Measurements from ENCODE around the gene KRT3.
A peak's percentile ranks its signal among the peaks of the same experiment; 100 is the strongest.

The KRT3 gene

GRCh38 chr12:52791271-52792184 is 4.4 kb downstream of the KRT3 start:
- H3K23ac ChIP-seq (ENCODE audit: low read length in 2 of 2), result no peak overlapping the region
- no peak overlapping the region for H3K4me2 ChIP-seq (ENCODE audit: low read length, poor library complexity, severe bottlenecking)
- no peak overlapping the region for H3K4me3 ChIP-seq (ENCODE audit: insufficient read depth in 1 of 2, low read depth in 1 of 2, low read length in 2 of 2)
- H2AFZ ChIP-seq (ENCODE audit: low read depth, low read length), result no peak overlapping the region
- H3K4me1 ChIP-seq (ENCODE audit: control insufficient read depth, insufficient read depth, low read depth, low read length), result no peaks in the 10 kb centered on the region
- no peak overlapping the region for H3K27ac ChIP-seq (ENCODE audit: low read length, poor library complexity, severe bottlenecking)
- H2BK15ac ChIP-seq (ENCODE audit: low read depth, poor library complexity, severe bottlenecking), result no peak overlapping the region
- H3K36me3 ChIP-seq (ENCODE audit: control insufficient read depth in 1 of 2, insufficient read depth in 2 of 2, low read depth in 1 of 2, low read length in 2 of 2), result no peaks in the 10 kb centered on the region
- no peak overlapping the region for H4K8ac ChIP-seq (ENCODE audit: low read length)
- H3K9ac ChIP-seq (ENCODE audit: low read length), result no peak overlapping the region
- H3K4ac ChIP-seq (ENCODE audit: low read depth in 1 of 2, low read length in 2 of 2), result no peak overlapping the region
- no peak for DNase-seq
- H2BK5ac ChIP-seq (ENCODE audit: low read depth, low read length, poor library complexity, severe bottlenecking), result no peak overlapping the region
- H3K79me1 ChIP-seq (replicated peaks; ENCODE audit: low read length, poor library complexity, severe bottlenecking), result no peaks in the 10 kb centered on the region
- no peak overlapping the region for H2BK120ac ChIP-seq (ENCODE audit: low read depth, low read length)
- H3K14ac ChIP-seq (ENCODE audit: low read length in 2 of 2), result no peak overlapping the region
- H3K18ac ChIP-seq (ENCODE audit: low read depth in 1 of 2, low read length in 2 of 2), result no peak overlapping the region
- H3K9me3 ChIP-seq (ENCODE audit: control insufficient read depth, low read length), result no peaks in the 10 kb centered on the region
- H4K91ac ChIP-seq (ENCODE audit: low read length), result no peak overlapping the region
- WGBS, result 87% methylated on average over 12 of the region's 12 CpGs
- no peak overlapping the region for H2BK12ac ChIP-seq (ENCODE audit: low read length in 2 of 2)
- H3K27me3 ChIP-seq (ENCODE audit: control insufficient read depth in 1 of 2, insufficient read depth in 1 of 2, low read length in 2 of 2), result peaks cover 16 to 66% of the 10 kb centered on the region in 2 experiments
- H2AK5ac ChIP-seq (ENCODE audit: low read length, severe bottlenecking), result no peak overlapping the region

GRCh38 chr12:52790427-52791270 is 5.3 kb downstream of the KRT3 start:
- DNase-seq, result no peak
- Histone ChIP-seq H3K18ac (ENCODE audit: low read depth in 1 of 2, low read length in 2 of 2) (no peak overlapping the region), H3K23ac (ENCODE audit: low read length in 2 of 2) (no peak overlapping the region), H3K36me3 (ENCODE audit: control insufficient read depth in 1 of 2, insufficient read depth in 2 of 2, low read depth in 1 of 2, low read length in 2 of 2) (no peaks in the 10 kb centered on the region), H3K4me3 (ENCODE audit: insufficient read depth in 1 of 2, low read depth in 1 of 2, low read length in 2 of 2) (peak overlapping the region in 1 of 2 experiments; percentile 51), H3K4ac (ENCODE audit: low read depth in 1 of 2, low read length in 2 of 2) (no peak overlapping the region), H2BK5ac (ENCODE audit: low read depth, low read length, poor library complexity, severe bottlenecking) (no peak overlapping the region), H3K14ac (ENCODE audit: low read length in 2 of 2) (no peak overlapping the region), H2AFZ (ENCODE audit: low read depth, low read length) (no peak overlapping the region), H3K4me1 (ENCODE audit: control insufficient read depth, insufficient read depth, low read depth, low read length) (no peaks in the 10 kb centered on the region), H3K4me2 (ENCODE audit: low read length, poor library complexity, severe bottlenecking) (no peak overlapping the region), H4K91ac (ENCODE audit: low read length) (no peak overlapping the region), H2BK120ac (ENCODE audit: low read depth, low read length) (no peak overlapping the region), H2BK15ac (ENCODE audit: low read depth, poor library complexity, severe bottlenecking) (no peak overlapping the region), H2AK5ac (ENCODE audit: low read length, severe bottlenecking) (no peak overlapping the region), H2BK12ac (ENCODE audit: low read length in 2 of 2) (no peak overlapping the region), H4K8ac (ENCODE audit: low read length) (no peak overlapping the region), H3K27me3 (ENCODE audit: control insufficient read depth in 1 of 2, insufficient read depth in 1 of 2, low read length in 2 of 2) (peaks cover 16 to 68% of the 10 kb centered on the region in 2 experiments), H3K79me1 (replicated peaks; ENCODE audit: low read length, poor library complexity, severe bottlenecking) (no peaks in the 10 kb centered on the region), H3K9ac (ENCODE audit: low read length) (no peak overlapping the region), H3K27ac (ENCODE audit: low read length, poor library complexity, severe bottlenecking) (no peak overlapping the region), H3K9me3 (ENCODE audit: control insufficient read depth, low read length) (no peaks in the 10 kb centered on the region)
- 67% methylated on average over 16 of the region's 19 CpGs for WGBS

GRCh38 chr12:52789637-52790426 is 6.1 kb downstream of the KRT3 start:
- Histone ChIP-seq H3K23ac (ENCODE audit: low read length in 2 of 2) (no peak overlapping the region), H4K8ac (ENCODE audit: low read length) (no peak overlapping the region), H2BK5ac (ENCODE audit: low read depth, low read length, poor library complexity, severe bottlenecking) (no peak overlapping the region), H3K14ac (ENCODE audit: low read length in 2 of 2) (no peak overlapping the region), H2BK120ac (ENCODE audit: low read depth, low read length) (no peak overlapping the region), H3K18ac (ENCODE audit: low read depth in 1 of 2, low read length in 2 of 2) (no peak overlapping the region), H3K4me2 (ENCODE audit: low read length, poor library complexity, severe bottlenecking) (no peak overlapping the region), H3K9ac (ENCODE audit: low read length) (no peak overlapping the region), H3K4me3 (ENCODE audit: insufficient read depth in 1 of 2, low read depth in 1 of 2, low read length in 2 of 2) (peak overlapping the region in 1 of 2 experiments; percentile 51), H3K4me1 (ENCODE audit: control insufficient read depth, insufficient read depth, low read depth, low read length) (no peaks in the 10 kb centered on the region), H4K91ac (ENCODE audit: low read length) (no peak overlapping the region), H3K36me3 (ENCODE audit: control insufficient read depth in 1 of 2, insufficient read depth in 2 of 2, low read depth in 1 of 2, low read length in 2 of 2) (no peaks in the 10 kb centered on the region), H3K27ac (ENCODE audit: low read length, poor library complexity, severe bottlenecking) (no peak overlapping the region), H2AK5ac (ENCODE audit: low read length, severe bottlenecking) (no peak overlapping the region), H2BK12ac (ENCODE audit: low read length in 2 of 2) (no peak overlapping the region), H2AFZ (ENCODE audit: low read depth, low read length) (no peak overlapping the region), H3K4ac (ENCODE audit: low read depth in 1 of 2, low read length in 2 of 2) (no peak overlapping the region), H2BK15ac (ENCODE audit: low read depth, poor library complexity, severe bottlenecking) (no peak overlapping the region), H3K27me3 (ENCODE audit: control insufficient read depth in 1 of 2, insufficient read depth in 1 of 2, low read length in 2 of 2) (peaks cover 22 to 76% of the 10 kb centered on the region in 2 experiments), H3K79me1 (replicated peaks; ENCODE audit: low read length, poor library complexity, severe bottlenecking) (no peaks in the 10 kb centered on the region), H3K9me3 (ENCODE audit: control insufficient read depth, low read length) (no peaks in the 10 kb centered on the region)
- DNase-seq, result no peak
- 91% methylated on average over 50 of the region's 50 CpGs for WGBS
